GM12892 (cell line): ENCODE measurements around the gene SH3BP4.

Source experiments
- POLR2A ChIP-seq: IDR thresholded peaks from 2 replicates; pipeline ENCODE4 v1.6.1; 2011; ENCODE audit warnings: low read depth, low read length, control low read depth
- POLR2AphosphoS5 ChIP-seq: IDR thresholded peaks from 2 replicates; pipeline ENCODE4 v1.6.1; 2011; ENCODE audit warnings: low read depth, low read length, control low read depth

DNA sequence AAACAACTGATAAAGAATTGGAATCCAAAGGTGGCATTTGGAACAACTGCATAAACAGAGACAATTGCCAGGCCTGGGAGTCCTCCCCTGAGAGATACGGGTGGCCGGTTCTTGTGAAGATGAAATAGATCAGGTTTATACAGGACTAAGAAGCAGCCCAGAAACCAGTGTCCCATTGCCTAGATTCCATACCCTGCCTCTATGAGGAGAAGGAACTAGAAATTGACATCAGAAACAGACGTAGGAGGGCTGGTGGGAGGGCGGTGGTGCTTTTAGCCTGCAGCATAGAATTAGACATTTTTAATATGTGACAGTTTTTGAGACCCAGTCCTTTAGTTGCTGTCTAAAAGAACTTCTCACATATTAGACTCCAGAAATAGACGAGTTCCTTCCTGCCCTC, 11.8 kb upstream of the SH3BP4 start:
- no peak for TF ChIP-seq POLR2A
- TF ChIP-seq POLR2AphosphoS5, result no peak
